GM10266 (cell line): ENCODE results near the gene FAR1.
"Not testable (repeated sequence)": the region's sequence is repeated elsewhere in the genome, so short reads cannot be mapped to it uniquely, and the experiment has no call there.

Source experiments
- DNase-seq: peaks from one replicate; pipeline ENCODE4 v3.0.0; 2012; ENCODE audit errors: extremely low spot score
- CTCF ChIP-seq: IDR thresholded peaks from 2 replicates; pipeline ENCODE4 v1.5.1; 2012; ENCODE audit warnings: mild to moderate bottlenecking, low read depth; ENCODE audit not compliant: control insufficient read depth, insufficient read depth; ENCODE audit errors: missing control alignments

Gene FAR1

GRCh38 chr11:13745165-13745564 lies 76.7 kb downstream of the FAR1 start:
- no peak for TF ChIP-seq CTCF
- DNase-seq: no peak

- DNase-seq: not testable (repeated sequence)
Observed at GRCh38 chr11:13753316-13753715, 84.8 kb downstream of the FAR1 start.

GRCh38 chr11:13759050-13759449 lies 90.6 kb downstream of the FAR1 start:
- no peak for DNase-seq
- no peak for TF ChIP-seq CTCF

- no peak for DNase-seq
- no peak for TF ChIP-seq CTCF
Observed at GRCh38 chr11:13760115-13760514, 91.6 kb downstream of the FAR1 start.

- DNase-seq: no peak
- TF ChIP-seq CTCF: no peak
Observed at GRCh38 chr11:13761250-13761649, 92.8 kb downstream of the FAR1 start.

- TF ChIP-seq CTCF: no peak
- no peak for DNase-seq
Observed at GRCh38 chr11:13761716-13762115, 93.2 kb downstream of the FAR1 start.

- TF ChIP-seq CTCF: no peak
- DNase-seq: no peak
Observed at GRCh38 chr11:13762718-13763117, 94.2 kb downstream of the FAR1 start.

GRCh38 chr11:13763341-13763740 lies 94.9 kb downstream of the FAR1 start:
- no peak for TF ChIP-seq CTCF
- no peak for DNase-seq
